GM21447 (cell line): ENCODE data around the gene COL24A1.
"Not testable (repeated sequence)": the region's sequence is repeated elsewhere in the genome, so short reads cannot be mapped to it uniquely, and the experiment has no call there.

Source experiments
- ATAC-seq: cut with Tn5 transposase; IDR thresholded peaks from one replicate; pipeline ENCODE4 v1.9.1; 2021; ENCODE audit not compliant: unreplicated experiment

The COL24A1 gene

DNA sequence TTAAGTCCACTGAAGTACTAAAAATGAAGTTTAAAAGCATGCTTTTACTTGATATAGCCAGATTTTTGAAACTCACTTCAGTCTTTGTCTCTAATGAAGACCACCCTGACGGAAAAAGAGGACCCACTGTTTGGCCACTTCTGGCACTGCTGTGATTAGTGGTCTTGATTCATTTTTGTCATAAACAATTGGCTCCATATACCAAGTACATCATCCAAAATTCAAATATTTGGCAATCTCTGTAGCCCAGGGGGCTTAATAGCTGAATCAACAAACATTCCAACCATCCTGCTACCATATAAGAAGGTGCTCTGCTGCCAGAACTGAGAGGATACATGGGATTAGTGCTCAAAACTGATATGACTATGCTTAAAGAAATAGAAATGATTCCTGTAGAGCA lies 156.0 kb downstream of the COL24A1 start:
- no peak for ATAC-seq

DNA sequence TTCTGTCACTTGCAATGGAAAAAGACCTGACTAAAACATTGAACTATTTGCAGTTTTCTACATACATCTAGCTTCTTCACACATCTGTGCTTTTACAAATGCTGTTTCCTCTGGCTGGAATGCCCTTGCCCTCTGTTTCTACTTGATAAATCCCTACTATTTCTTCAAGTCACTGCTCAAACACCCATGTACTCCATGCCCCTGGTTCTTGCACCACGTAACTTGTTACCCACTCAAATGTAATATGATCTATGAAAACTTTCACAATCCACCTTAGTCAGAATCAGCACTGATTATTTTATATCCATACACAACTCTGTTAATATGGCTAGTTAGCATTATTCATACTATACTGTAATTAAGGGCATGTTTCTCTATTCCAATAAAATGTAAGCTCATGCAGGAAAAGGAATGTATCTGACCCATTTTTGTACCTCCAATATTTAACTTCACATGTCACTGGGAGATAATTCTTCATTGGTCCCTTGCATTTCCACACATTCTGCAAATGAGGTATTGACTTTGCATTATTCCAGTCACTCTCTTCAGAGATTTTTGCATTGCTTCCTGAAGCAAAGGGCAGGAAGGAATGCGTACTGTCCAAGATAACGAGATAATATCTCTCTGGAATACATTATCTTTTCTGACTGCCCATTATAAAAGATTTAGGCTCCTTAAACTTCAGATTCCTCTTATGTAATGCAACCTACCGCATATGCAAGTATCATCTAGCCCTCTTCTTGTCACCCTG lies 158.3 kb downstream of the COL24A1 start:
- ATAC-seq, result no peak

DNA sequence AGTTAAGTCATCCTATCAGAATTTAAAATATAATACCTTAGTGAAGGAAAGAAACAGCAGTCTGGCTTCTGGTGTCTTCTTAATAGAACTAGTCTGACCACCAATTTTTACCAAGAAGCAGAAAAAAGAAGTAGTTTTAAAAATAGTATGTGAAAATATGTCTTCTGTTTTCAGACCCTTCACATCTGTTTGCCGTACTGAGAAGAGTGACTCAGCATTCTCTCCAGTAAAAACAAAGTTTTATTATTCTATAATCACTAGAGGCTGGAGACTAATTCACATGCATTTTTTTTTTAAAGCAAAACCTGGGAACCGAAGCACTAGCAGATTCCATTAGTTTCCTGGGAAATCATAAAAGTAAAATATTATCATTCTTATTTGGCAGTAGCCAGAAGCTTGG lies 163.8 kb downstream of the COL24A1 start:
- ATAC-seq, result peak; percentile 77

DNA sequence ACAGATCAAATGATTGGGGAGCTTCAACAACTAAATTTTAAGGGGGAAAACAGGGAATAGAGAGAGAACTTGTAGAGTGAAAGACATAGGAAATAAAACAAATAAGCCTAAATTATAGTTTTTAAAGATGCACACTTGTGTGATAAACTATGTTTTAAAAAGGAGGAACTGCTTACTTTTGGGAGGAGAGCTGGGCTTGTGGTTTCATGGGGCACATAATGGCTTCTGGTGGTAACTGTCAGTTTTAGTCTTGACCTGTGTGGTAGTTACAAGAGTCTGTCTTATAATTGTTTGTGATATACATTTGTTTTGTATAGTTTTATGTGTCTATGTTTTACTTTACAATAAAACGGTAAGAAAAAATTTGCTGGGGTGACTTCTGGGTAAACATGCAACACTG lies 165.3 kb downstream of the COL24A1 start:
- peak; percentile 37 for ATAC-seq

DNA sequence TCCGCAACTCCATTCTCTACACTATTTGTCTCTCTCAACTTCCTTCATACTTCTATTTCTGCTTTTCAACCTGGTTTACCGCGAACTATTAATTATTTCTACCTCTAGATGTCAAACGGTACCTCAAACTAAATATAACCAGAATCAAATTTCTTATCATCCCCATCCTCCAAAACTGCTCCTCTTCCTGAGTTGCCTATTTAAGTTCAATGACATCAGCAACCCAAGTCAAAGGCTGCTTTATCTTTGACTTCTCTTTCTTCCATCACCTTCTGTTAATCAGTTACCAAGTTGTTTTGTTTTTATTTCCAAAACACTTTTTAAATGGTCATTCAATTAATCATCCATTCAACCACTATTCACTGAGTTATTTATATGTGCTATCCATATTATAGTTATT lies 171.9 kb downstream of the COL24A1 start:
- no peak for ATAC-seq

DNA sequence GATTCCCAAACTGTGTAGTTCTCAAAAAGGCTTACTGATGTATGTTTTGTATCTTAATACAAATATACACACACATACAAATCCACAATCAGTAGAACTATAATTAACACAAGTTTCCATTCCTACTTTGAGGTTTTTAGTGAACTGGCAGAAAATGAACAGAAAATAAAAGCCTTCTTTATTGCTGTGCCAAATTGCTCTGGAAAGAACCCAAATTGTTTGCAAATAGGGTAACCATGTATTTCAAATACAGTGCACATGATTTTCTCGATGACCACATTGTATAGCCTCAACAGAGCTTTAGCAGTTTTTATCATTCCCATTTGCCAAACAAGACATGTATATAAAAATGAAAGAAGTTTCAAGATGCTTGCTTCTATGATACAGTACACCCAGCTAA lies 173.3 kb downstream of the COL24A1 start:
- no peak for ATAC-seq

DNA sequence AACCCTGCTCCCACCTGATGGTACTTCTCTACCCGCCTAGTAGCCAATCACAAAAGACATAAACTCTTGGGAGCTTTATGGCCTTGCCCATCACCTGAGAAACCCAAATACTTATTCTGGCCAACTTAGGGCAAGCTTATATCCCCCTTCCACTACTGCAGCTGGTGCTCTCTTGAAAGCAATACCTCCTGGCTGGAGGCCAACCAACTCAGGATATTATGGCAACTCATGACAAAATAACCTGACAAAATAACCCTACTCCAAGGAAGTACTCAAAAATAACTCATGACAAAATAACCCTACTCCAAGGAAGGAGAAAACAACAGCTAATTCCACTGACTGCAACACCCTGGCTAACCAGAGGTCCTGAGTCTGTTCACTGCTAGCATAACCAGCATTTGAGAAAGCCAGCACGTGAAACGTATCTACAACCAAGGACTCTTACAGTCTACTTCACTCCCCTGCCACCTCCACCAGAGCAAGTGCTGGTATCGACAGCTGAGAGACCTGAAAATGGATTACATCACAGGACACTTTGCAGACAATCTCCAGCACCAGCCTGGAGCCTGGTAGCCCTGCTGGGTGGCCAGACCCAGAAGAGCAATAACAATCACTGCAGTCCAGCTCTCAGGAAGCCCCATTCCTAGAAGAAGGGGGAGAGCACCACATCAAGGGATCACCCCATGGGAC lies 179.9 kb downstream of the COL24A1 start:
- no peak for ATAC-seq

DNA sequence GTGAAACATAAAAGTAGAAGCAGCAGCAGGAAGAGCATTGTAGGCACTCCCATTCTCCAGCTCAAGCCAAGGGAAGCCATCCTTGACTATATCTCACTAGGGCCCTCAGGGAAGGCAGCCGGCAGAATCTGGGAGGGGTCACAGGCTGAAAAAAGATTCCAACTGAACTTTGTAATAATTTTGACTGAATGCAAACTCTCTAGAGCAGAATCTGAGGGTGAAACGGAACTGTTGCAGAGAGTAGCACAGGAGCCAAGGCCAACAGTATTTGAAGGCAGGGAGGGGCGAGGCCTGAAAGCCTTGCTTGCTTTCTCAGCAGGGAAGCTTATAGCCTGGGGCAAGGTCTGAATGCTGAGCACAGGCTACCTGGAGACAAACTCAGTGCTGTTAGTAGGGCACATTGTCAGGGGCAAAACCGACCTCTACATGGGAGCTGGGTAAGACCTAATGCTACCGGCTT lies 180.6 kb downstream of the COL24A1 start:
- ATAC-seq, result no peak

DNA sequence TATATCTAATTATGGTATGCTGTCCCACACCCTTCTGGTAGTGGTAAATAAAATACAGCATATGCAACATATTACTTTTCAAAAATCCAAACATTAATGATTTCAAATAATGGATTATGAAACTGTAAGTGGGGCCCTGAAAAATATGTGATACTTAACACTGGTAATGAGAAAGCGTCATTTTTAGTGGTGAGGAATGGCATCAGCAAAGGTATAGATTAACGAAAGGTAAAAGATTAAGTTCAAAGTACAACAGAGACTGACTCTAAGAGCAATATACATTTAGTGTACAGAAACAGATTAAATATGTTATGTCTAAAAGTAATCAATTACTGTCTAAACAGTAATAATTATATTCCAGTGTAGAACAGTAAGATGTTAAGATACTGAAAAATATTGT lies 194.1 kb downstream of the COL24A1 start:
- no peak for ATAC-seq

DNA sequence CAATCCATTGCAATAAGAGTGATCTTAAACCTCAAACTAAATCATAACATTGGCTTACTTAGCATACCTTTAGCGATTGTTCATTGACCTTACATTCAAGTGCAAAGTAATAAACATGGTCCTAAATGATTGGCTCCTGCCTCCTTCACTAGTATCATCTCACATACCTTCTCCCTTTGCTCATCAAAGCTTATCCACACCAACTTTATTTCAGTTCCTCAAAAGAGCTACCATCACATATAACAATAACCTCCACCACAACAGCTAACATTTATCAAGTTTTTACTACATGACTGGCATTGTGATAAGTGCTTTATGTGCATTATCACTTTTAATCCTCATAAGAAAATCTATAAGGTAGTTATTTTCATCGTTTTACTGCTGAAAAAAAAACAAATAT lies 198.8 kb downstream of the COL24A1 start:
- ATAC-seq, result no peak

DNA sequence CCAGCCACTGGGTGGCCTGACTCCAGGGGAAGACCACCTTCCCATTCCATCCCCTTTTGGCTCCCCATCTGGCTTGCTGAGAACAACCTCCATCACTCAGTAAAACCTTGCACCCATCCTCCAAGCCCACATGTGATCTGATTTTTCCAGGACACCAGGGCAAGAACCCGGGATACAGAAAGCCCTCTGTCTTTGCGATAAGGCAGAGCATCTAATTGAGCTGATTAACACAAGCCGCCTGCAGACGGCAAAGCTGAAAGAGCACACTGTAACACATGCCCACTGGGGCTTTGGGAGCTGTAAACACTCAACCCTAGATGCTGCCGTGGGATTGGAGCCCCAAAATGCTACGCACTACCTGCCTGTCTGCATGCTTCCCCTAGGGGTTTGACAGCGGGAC lies 201.4 kb downstream of the COL24A1 start:
- not testable (repeated sequence) for ATAC-seq

DNA sequence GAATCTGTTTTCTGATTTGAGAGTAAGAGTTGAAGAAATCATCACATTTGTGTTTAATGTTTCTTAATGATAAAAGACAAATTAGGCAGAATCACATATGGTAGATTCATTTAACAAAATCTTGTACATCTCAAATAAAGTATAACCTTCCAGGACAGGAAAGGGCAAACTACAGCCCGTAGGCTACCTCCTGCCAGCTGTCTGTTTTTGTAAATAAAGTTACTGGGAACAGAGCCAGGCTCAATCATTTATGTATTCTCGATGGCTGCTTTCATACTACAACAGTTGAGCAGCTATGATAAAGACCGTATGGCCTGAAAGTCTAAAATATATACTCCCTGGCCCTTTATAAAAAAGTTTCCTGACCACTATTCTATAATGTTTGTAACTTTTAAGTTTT lies 204.1 kb downstream of the COL24A1 start:
- ATAC-seq, result no peak

DNA sequence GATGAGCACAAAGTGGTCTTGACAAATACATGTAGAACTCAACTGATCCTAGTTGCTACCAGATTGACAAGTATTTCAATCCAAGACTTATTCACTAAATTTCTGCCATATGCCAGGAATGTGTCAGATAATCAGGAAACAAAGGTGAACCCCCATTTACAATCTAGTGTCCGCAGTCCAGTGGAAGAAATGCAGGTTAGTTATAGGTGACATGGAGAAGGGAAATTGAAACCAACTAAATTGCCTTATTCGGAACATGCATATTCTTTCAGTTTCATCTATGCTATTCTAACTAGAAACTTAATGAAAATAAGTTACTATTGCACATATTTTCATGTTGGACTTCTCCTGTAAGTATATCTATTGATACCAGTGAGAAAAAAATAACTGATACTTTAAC lies 209.4 kb downstream of the COL24A1 start:
- ATAC-seq, result no peak

DNA sequence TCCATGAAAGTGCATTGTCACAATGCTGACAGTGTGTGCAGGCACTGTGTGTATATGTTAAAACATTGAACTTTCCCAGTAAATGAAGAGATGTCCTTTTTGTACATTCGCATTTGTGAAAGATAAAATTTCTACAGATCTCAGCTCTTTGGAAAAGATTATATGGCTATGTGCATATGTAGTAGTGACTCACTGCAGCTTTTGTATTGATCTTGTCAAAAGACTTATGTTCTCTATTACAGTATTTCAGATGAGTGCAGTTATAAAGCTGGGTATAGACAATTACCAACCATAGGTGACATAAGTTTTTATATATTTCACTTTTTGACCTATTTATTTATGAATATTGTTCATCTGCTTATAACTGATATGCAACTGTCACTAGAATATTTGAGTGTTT lies 212.6 kb downstream of the COL24A1 start:
- ATAC-seq, result no peak

DNA sequence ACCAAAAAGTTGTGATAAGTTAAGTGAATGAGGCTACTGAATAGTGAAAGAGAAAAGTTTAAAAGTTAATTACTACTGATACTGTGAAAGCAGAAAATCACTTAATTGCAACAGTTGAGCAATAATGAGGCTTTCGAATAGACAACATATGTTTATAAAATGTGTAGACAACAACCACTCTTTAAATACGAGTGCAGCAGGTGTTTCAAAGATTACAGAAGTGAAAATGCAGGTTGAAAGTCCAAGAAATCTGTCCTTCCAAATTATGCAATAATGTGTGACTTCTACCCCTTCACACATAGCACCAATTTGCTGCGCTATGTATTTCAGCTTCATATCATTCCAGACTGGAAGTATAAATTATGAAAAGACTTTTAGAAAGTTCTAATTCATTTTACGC lies 213.0 kb downstream of the COL24A1 start:
- no peak for ATAC-seq

DNA sequence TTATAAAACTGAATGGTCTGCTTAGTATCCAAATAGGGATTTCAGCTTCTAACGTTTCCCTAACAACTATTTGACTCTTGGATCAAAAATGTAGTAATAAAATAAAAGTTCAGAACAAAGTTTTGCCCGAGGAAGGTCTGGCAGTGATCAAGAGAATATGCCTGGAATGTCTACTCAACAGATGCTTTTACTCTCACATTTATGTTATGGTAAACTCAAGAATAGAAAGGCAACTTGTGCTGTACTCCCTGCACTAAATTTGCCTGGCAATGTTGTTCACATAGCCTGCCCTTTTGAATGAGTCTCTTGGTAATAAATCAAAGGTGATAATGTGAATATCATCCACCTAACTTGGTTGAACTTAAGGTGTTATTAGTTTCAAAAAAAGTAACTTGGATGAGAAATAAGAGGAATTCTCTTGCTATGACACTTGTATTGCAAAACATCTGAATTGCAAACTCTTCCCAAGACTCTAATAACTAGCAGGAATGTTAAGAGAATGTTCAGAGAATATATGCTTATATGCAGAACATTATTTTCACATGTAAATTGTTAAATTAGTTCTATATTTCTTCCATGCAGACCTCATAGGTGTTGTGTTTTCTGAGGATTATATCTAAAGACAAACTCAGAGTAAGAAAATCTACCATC lies 215.8 kb downstream of the COL24A1 start:
- ATAC-seq, result no peak

DNA sequence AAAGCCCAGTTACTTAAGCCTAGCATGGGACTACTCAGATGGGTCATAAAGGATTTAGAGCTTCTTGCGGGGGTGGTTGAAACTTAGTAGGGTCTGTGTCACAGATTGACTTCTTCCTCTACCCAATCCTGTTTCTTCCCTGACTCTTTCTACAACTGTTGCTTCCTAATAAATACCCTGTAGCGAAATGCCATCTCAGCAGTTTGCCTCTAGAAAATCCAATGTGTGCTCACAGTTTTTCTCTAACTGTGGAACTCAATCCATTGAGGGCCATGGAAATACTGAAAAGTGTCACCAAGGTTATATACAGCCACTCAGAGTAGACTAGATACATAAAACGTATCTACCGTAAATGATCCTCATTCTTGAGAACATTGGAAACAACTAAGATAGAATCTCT lies 217.7 kb downstream of the COL24A1 start:
- no peak for ATAC-seq

DNA sequence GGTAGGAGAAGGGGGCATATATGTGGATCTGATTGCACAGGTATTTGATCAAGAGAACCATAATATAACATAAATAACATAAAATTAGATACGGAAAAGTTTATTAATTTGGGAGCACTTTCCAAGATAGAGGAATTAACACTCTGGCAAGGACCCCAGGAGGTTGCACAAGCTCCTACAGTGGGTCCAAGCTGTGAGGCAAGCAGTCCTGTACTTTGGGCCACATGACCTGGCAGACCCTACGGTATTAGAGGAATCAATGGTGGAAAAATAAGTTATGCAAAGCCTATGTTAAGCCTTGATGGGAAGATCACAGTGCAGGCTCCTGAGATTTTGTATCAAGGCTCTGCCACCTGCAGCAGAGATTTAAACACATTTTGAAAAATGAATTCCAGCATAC lies 220.1 kb downstream of the COL24A1 start:
- no peak for ATAC-seq

DNA sequence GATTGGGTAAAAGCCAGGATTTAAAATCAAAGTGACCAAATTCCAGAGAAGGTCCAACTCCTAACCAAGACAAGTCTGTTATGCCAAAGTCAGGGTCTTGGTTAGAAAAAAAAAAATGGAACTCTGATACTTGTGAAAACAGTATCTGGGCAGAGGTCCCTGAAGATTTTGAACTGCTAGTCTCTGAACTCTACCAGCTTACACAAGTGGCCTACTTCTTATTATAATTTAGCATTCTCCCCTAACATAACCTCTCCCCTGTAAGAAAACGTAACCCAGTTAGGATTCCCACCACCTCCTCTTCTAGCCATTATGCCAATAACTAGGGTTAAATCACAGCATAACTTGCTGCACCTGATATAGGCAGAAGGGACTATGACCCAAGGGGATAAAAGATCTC lies 220.5 kb downstream of the COL24A1 start:
- no peak for ATAC-seq

DNA sequence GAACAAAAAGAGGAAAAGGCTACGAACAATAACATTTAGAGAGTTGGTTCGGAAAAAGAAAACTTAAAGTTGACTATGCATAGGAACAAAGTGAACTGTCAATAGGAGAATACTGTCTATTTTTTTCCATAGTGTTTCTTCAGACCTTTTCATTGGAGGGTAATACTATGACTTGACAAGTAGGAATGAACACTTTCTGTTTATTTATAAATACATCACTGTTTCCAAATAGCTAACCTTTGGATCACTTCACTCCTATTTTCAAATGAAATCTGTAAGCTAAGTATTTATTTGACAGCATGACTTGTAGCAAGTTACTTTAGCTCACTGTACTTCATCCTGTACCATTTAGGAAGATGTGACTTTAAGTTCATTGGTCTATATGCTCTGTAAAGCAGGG lies 221.3 kb downstream of the COL24A1 start:
- no peak for ATAC-seq

DNA sequence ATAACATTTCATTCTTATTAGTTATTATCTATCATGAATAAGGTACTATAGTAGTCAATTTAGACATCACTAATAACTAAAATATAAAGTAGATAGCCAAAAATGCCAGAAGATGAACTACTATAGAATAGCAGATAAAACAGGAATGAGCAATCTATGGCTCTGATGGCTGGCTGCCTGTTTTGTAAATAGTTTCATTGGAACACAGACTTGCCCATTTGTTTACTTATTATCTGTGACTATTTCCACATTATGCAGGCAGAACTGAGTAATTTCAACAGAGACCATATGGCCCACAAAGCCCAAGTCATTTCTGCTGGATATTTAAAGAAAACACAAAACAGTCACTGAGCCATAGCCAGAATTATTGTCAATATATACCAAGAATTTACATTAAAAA lies 222.1 kb downstream of the COL24A1 start:
- no peak for ATAC-seq

DNA sequence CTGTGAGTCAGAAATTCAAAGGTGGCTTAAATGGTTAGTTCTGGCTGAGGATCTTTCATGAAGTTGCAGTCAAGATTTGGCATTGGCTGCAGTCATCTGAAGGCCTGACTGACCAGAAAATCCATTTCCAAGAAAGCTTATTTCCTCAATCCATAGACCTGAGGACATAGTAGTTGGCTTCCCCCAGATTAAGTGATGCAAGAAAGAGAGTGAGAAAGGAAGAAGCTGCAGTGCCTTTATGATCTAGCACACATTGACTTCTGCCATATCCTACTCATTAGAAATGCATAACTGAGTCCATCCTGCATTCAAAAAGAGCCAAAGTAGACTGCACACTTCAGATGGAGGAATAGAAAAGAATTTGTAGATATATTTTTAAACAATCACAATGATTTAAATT lies 222.6 kb downstream of the COL24A1 start:
- no peak for ATAC-seq
